HS-5 (cell line): ENCODE results near the gene VSTM2B.

ENCODE experiments used
- DNase-seq: peaks from one replicate; pipeline ENCODE4 v3.0.0-alpha.2; 2012; ENCODE audit warnings: low read depth

Gene VSTM2B

GRCh38 chr19:29596885-29597525, 71.2 kb downstream of the VSTM2B start:
- DNase-seq: no peak

- no peak for DNase-seq
Observed at GRCh38 chr19:29598036-29598435, 72.2 kb downstream of the VSTM2B start.

- DNase-seq: no peak
Observed at GRCh38 chr19:29598496-29598895, 72.7 kb downstream of the VSTM2B start.

- DNase-seq: no peak
Observed at GRCh38 chr19:29603308-29603707, 77.5 kb downstream of the VSTM2B start.

GRCh38 chr19:29605653-29606419, 80.0 kb downstream of the VSTM2B start, which contains the start of gene POP4:
POP4 (plus strand) TSS chr19:29606283; CDS start chr19:29606319, 36 bp downstream.
- DNase-seq: peak; percentile 50

DNA sequence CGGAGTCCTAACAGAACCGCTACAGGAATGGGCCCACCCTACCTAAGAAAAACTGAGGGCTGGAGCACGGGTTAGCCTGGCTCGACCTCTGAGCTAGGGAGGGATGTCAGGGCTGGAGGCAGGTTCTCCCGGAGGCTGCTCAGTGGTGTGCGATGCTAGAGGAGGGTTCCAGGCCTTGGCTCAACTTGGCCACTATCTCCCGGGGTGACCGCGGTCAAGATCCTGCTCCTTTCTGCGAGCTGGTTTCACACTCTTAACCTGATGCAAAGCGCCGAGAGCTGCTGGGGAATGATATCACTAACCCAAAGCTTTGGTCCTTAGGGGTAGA, 80.6 kb downstream of the VSTM2B start:
- no peak for DNase-seq

DNA sequence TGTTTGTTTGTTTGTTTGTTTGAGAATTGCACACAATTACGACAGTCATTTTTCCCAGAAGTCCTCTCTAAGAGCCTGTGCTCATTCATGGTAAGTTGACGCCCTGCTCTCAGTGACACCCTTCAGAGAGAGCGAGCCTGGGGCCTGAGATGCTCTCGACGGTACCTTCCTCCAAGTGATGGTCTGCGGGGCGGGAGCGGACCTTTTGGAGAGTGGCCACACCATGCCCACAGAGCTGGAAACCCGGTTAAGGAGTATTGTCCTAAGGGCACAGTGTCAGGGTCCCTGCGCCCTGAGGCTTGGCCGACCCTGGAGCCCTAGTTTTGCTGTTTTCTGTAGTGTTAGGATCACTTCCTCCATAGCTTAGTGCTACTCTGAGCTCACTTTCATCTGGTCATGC, 83.8 kb downstream of the VSTM2B start:
- DNase-seq: no peak

GRCh38 chr19:29610213-29610573, 84.4 kb downstream of the VSTM2B start:
- no peak for DNase-seq

- no peak for DNase-seq
Observed at GRCh38 chr19:29610574-29611271, 84.9 kb downstream of the VSTM2B start.

- no peak for DNase-seq
Observed at GRCh38 chr19:29612121-29612520, 86.3 kb downstream of the VSTM2B start.

- DNase-seq: no peak
Observed at GRCh38 chr19:29612801-29613595, 87.2 kb downstream of the VSTM2B start.

DNA sequence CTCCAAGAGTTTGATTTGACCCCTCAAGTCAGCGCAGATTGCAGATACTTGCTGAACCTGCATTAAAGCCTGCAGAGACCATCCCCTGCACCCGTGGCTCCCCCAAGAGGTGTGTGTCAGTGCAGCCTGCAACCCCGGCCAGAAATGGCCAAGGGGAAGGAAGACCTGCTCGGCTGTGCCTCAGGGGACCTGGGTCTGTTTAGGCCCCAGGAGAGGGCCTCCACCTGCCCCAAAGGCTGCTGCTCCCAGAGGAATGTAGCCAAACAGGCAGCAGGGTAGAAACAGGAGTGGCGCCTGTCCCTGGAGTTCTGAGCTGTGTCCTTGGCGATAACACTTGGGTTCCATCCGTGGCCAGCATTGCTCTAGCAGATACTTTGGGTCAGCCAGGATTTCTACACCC, 88.3 kb downstream of the VSTM2B start:
- no peak for DNase-seq
